Measurements from ENCODE around the gene PYCARD. TPM values are rescaled to one million over a fixed set of nuclear protein-coding genes. Genes with fewer than 3 reads are reported as not detected.

Gene PYCARD
- total and polyA plus RNA-seq, 9 of the 15 experiments (the other 6 are each of a cell fraction or from before 2014, with no cell fraction given), result 1.3 to 28.4 (median 6.0) TPM

DNA sequence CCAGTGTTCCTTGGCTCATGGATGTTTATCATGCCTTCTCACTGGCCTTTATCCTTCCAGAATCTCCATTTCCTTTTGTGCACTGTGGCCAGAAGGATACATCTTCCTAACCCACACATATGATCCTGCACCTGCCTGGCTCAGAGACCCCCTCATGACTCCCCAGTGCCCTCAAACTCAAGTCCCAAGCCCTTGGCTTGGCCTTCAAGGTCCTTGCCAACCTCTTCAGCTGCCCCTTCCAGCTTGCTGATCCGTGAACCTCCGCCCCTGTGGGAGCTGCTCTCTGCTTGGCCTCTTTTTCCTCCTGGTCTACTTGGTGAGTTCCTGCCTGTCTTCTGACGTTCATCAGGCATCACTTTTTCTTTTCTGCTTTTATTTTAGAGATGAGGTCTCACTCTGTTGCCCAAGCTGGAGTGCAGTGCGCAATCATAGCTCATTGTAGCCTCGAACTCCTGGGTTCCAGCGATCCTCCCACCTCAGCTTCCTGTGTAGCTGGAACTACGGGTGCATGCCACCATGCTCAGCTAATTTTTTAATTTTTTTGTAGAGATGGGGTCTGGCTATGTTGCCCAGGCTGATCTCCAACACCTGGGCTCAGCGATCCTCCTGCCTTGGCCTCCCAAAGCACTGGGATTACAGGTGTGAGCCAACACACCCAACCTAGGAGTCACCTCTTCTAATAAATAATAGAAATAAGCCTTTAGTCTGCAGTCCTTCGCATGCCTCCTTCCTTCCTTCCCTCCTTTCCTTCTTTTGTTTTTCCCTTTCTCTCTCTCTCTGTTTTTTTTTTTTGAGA is 2.5 kb upstream of the PYCARD start:
- 45% methylated on average over 8 of the region's 9 CpGs for WGBS (ENCODE audit: insufficient coverage, low coverage, missing lambda C conversion rate)
- Histone ChIP-seq H3K4me3 (no peak overlapping the region), H3K36me3 (ENCODE audit: control insufficient read depth, insufficient read depth, low read length) (no peaks in the 10 kb centered on the region), H3K27ac (ENCODE audit: extremely low read depth, low read depth, low read length) (no peak overlapping the region), H3K9me1 (ENCODE audit: control insufficient read depth, insufficient read depth, low read length) (no peaks in the 10 kb centered on the region), H4K20me1 (replicated peaks; ENCODE audit: control insufficient read depth, insufficient read depth, low read length) (peaks cover 4% of the 10 kb centered on the region; the same call in 1 of the 2 replicates), H3K4me1 (replicated peaks in 1 of 2; ENCODE audit: control insufficient read depth in 2 of 2, insufficient read depth in 2 of 2, low read length in 2 of 2) (peaks cover 12 to 26% of the 10 kb centered on the region in 2 experiments), H3K9me3 (replicated peaks; ENCODE audit: control insufficient read depth, insufficient read depth, low read depth, low read length) (no peaks in the 10 kb centered on the region), H3K27me3 (ENCODE audit: control insufficient read depth in 2 of 2, insufficient read depth in 2 of 2, low read length in 2 of 2) (peaks cover 0 to 11% of the 10 kb centered on the region in 2 experiments; a peak in 2 of 5 replicates), H3K79me2 (ENCODE audit: control insufficient read depth, insufficient read depth, low read length) (no peaks in the 10 kb centered on the region), H3K4me2 (ENCODE audit: insufficient read depth, low read length) (no peak overlapping the region), H3K9ac (ENCODE audit: insufficient read depth in 1 of 2, low read depth in 2 of 2, low read length in 2 of 2) (no peak overlapping the region), H2AFZ (ENCODE audit: low read depth, low read length) (no peak overlapping the region)
- ChIA-PET POLR2A (interaction anchor here (1.1 to 2.1 kb wide), 2 partner anchors 8 to 15 kb away, joined by 3 to 10 read pairs; partner anchors contain the start of gene TRIM72), CTCF (ENCODE audit: low intra/inter-chr PET ratio) (no interaction called here)
- TF ChIP-seq, protein P1, sequence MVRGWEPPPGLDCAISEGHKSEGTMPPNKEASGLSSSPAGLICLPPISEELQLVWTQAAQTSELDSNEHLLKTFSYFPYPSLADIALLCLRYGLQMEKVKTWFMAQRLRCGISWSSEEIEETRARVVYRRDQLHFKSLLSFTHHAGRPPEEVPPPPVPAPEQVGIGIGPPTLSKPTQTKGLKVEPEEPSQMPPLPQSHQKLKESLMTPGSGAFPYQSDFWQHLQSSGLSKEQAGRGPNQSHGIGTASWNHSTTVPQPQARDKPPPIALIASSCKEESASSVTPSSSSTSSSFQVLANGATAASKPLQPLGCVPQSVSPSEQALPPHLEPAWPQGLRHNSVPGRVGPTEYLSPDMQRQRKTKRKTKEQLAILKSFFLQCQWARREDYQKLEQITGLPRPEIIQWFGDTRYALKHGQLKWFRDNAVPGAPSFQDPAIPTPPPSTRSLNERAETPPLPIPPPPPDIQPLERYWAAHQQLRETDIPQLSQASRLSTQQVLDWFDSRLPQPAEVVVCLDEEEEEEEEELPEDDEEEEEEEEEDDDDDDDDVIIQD (CRISPR knock-in tag; IDR thresholded peaks at IDR 0.05), result no peak
- TF ChIP-seq RBM25 (IDR thresholded peaks at IDR 0.05; ENCODE audit: low read depth, low read length, severe bottlenecking) (peak; percentile 32), ZNF140 (CRISPR knock-in tag; IDR thresholded peaks at IDR 0.05) (no peak), ZNF121 (CRISPR knock-in tag; conservative IDR thresholded peaks at IDR 0.05) (peak; percentile 93)
- FAIRE-seq (no peak), DNase-seq (ENCODE audit: extremely low read depth in 1 of 4, low spot score in 3 of 4) (no peak), ATAC-seq (no peak)
- in situ Hi-C loops (cut with MboI) (loop anchor here (5.0 kb wide), 1 partner anchor 87 kb away; no protein-coding TSS in a partner anchor), intact Hi-C loops (cut with micrococcal nuclease) (loop anchor here (5.0 to 10.0 kb wide), 2 partner anchors 177 to 660 kb away; no protein-coding TSS in a partner anchor)
- BruUV-seq (replicated peaks), result no TSS peak

All from K562 (cell line).